ENCODE data around the gene MINDY4.

MINDY4 gene

GRCh38 chr7:30923774-30924413 lies 152.7 kb downstream of the MINDY4 start:
- no peak overlapping the region for H3K4me3 ChIP-seq (ENCODE audit: low read depth, low read length)
- no peak for DNase-seq (ENCODE audit: low read depth)
- TF ChIP-seq, protein P1, sequence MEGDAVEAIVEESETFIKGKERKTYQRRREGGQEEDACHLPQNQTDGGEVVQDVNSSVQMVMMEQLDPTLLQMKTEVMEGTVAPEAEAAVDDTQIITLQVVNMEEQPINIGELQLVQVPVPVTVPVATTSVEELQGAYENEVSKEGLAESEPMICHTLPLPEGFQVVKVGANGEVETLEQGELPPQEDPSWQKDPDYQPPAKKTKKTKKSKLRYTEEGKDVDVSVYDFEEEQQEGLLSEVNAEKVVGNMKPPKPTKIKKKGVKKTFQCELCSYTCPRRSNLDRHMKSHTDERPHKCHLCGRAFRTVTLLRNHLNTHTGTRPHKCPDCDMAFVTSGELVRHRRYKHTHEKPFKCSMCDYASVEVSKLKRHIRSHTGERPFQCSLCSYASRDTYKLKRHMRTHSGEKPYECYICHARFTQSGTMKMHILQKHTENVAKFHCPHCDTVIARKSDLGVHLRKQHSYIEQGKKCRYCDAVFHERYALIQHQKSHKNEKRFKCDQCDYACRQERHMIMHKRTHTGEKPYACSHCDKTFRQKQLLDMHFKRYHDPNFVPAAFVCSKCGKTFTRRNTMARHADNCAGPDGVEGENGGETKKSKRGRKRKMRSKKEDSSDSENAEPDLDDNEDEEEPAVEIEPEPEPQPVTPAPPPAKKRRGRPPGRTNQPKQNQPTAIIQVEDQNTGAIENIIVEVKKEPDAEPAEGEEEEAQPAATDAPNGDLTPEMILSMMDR (IDR thresholded peaks at IDR 0.05; ENCODE audit: control insufficient read depth, extremely low read depth, insufficient read depth), result no peak

DNA sequence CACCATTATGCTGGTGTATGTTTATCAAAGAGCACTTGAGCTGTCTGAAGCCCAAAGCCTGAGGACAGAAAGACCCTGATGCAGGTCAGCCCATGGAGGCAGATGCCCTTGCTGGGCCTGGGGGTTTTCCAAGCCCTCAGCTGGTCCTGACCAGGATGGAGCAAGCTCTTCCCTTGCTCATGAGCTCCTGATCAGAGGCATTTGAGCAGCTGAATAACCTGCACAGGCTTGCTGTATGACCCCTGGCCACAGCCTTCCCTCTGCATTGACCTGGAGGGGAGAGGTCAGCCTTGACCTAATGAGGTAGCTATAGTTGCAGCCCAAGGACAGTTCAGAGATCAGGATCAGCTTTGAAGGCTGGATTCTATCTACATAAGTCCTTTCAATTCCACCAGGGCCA lies 153.4 kb downstream of the MINDY4 start:
- TF ChIP-seq, protein P1 (IDR thresholded peaks at IDR 0.05; ENCODE audit: control insufficient read depth, extremely low read depth, insufficient read depth), result no peak
- DNase-seq (ENCODE audit: low read depth), result no peak
- no peak overlapping the region for H3K4me3 ChIP-seq (ENCODE audit: low read depth, low read length)

DNA sequence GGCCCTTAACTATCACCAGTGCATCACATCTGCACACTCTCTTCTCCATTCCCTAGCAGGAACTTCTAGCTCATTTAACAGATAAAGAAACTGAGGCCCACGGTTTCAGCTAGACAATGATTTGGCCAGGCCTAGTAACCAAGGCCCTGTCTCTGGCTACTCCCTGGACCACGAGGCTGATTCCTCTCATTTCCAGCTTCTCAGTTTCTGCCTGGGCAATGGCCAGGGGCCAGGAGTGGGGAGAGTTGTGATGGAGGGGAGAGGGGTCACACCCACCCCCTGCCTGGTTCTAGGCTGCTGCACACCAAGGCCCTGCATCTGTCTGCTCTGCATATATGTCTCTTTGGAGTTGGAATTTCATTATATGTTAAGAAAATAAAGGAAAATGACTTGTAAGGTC lies 153.9 kb downstream of the MINDY4 start:
- no peak for DNase-seq (ENCODE audit: low read depth)
- TF ChIP-seq, protein P1 (IDR thresholded peaks at IDR 0.05; ENCODE audit: control insufficient read depth, extremely low read depth, insufficient read depth), result no peak
- H3K4me3 ChIP-seq (ENCODE audit: low read depth, low read length), result no peak overlapping the region

GRCh38 chr7:30925913-30926312 lies 154.7 kb downstream of the MINDY4 start:
- DNase-seq (ENCODE audit: low read depth), result no peak
- H3K4me3 ChIP-seq (ENCODE audit: low read depth, low read length), result no peak overlapping the region
- TF ChIP-seq, protein P1 (IDR thresholded peaks at IDR 0.05; ENCODE audit: control insufficient read depth, extremely low read depth, insufficient read depth), result no peak

DNA sequence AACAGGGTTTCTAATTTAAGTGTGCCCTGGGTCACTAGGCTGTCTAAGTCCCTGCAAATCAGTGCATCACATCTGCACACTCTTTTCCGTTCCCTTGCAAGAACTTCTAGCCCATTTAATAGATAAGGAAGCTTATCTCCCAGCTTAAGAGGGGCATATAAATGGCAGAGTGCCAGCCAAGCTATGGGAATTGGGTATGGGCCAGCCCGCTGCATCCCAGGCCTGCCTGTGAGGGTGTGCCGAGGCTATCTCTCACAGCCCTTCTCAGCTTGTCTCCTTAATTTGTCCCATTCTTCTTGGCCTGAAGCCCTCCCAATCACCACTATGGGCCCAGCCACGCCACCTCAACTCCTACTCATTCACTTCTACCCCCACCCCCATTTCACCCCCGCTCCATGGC lies 155.1 kb downstream of the MINDY4 start:
- TF ChIP-seq, protein P1 (IDR thresholded peaks at IDR 0.05; ENCODE audit: control insufficient read depth, extremely low read depth, insufficient read depth), result no peak
- H3K4me3 ChIP-seq (ENCODE audit: low read depth, low read length), result no peak overlapping the region
- DNase-seq (ENCODE audit: low read depth), result no peak

- DNase-seq (ENCODE audit: low read depth), result no peak
- TF ChIP-seq, protein P1 (IDR thresholded peaks at IDR 0.05; ENCODE audit: control insufficient read depth, extremely low read depth, insufficient read depth), result no peak
- H3K4me3 ChIP-seq (ENCODE audit: low read depth, low read length), result no peak overlapping the region
Observed at GRCh38 chr7:30927040-30927439, 155.8 kb downstream of the MINDY4 start.

GRCh38 chr7:30927559-30927958 lies 156.3 kb downstream of the MINDY4 start:
- no peak for DNase-seq (ENCODE audit: low read depth)
- H3K4me3 ChIP-seq (ENCODE audit: low read depth, low read length), result no peak overlapping the region
- TF ChIP-seq, protein P1 (IDR thresholded peaks at IDR 0.05; ENCODE audit: control insufficient read depth, extremely low read depth, insufficient read depth), result no peak
